Bronchial epithelial cell (primary cell): ENCODE results near the gene LRRD1. TPM values are rescaled to one million over a fixed set of nuclear protein-coding genes. Genes with fewer than 3 reads are reported as not detected.

Experiments used
- DNase-seq: peaks from one replicate; pipeline ENCODE4 v3.0.0-alpha.2; 2010; ENCODE audit warnings: low read depth
- FAIRE-seq: peaks from 2 replicates; lab custom pipeline; 2011; peaks lifted over from hg19 to GRCh38; lab: Jason Lieb, UNC
- H3K27me3 ChIP-seq: 2 replicates; pipeline ENCODE4 v1.5.1; 2011; ENCODE audit warnings: low read length; ENCODE audit not compliant: control insufficient read depth, insufficient read depth
- H3K36me3 ChIP-seq: 2 replicates; pipeline ENCODE4 v1.5.1; 2011; ENCODE audit warnings: low read length; ENCODE audit not compliant: control insufficient read depth, insufficient read depth
- H3K4me3 ChIP-seq: 2 replicates; pipeline ENCODE4 v1.5.1; 2011; ENCODE audit warnings: mild to moderate bottlenecking, low read depth, low read length, control low read depth
- CTCF ChIP-seq: IDR thresholded peaks from 2 replicates; pipeline ENCODE4 v1.5.1; 2011; ENCODE audit warnings: mild to moderate bottlenecking, moderate library complexity, low read length, control low read depth, inconsistent platforms; ENCODE audit not compliant: insufficient read depth, severe bottlenecking
- total RNA-seq: library from RNA; depleted of rRNA; stranded (reverse); fragments of >200 nt; gene quantifications from 2 replicates; pipeline ENCODE4 v1.2.1, GENCODE V29; 2014

LRRD1 gene
- total RNA-seq, 1 donor from 2014 or later = not detected

GRCh38 chr7:92161271-92161670 is 17.7 kb downstream of the LRRD1 start:
- Histone ChIP-seq H3K27me3 (no peaks in the 10 kb centered on the region), H3K36me3 (no peaks in the 10 kb centered on the region), H3K4me3 (no peak overlapping the region)
- no peak for TF ChIP-seq CTCF
- no peak for DNase-seq
- no peak for FAIRE-seq

GRCh38 chr7:92158660-92159575 is 20.0 kb downstream of the LRRD1 start:
- peak; percentile 46 for DNase-seq
- no peak overlapping the region for H3K4me3 ChIP-seq

GRCh38 chr7:92156990-92157389 is 22.0 kb downstream of the LRRD1 start:
- no peak overlapping the region for H3K4me3 ChIP-seq
- DNase-seq (no peak), FAIRE-seq (no peak)
- H3K27me3 ChIP-seq = no peaks in the 10 kb centered on the region
- H3K36me3 ChIP-seq = no peaks in the 10 kb centered on the region
- no peak for TF ChIP-seq CTCF

More at GRCh38 chr7:92158660-92159575, 20.0 kb downstream of the LRRD1 start:
- H3K27me3 ChIP-seq = no peaks in the 10 kb centered on the region
- no peak for TF ChIP-seq CTCF
- H3K36me3 ChIP-seq = no peaks in the 10 kb centered on the region
- no peak for FAIRE-seq

- no peak for TF ChIP-seq CTCF
- H3K4me3 ChIP-seq = no peak overlapping the region
- FAIRE-seq (no peak), DNase-seq (no peak)
- no peaks in the 10 kb centered on the region for H3K27me3 ChIP-seq
- H3K36me3 ChIP-seq = no peaks in the 10 kb centered on the region
Observed at GRCh38 chr7:92155108-92155739, 23.7 kb downstream of the LRRD1 start.

- FAIRE-seq = no peak
- H3K4me3 ChIP-seq = no peak overlapping the region
- TF ChIP-seq CTCF = no peak
Observed at GRCh38 chr7:92150450-92151017, 28.4 kb downstream of the LRRD1 start.

More at GRCh38 chr7:92150450-92151017, 28.4 kb downstream of the LRRD1 start:
- Histone ChIP-seq H3K27me3 (no peaks in the 10 kb centered on the region), H3K36me3 (no peaks in the 10 kb centered on the region)
- no peak for DNase-seq
